Measurements from ENCODE around the gene MYH10.

- TF ChIP-seq CTCF (IDR thresholded peaks at IDR 0.05; ENCODE audit: low read depth, low read length, poor library complexity, severe bottlenecking) (no peak), EZH2phosphoT487 (IDR thresholded peaks at IDR 0.05; ENCODE audit: borderline replicate concordance, low read length) (no peak)
These were observed 140.1 kb downstream of the MYH10 start for GRCh38 chr17:8490256-8491023.
